ENCODE measurements around the gene KCP. TPM values are rescaled to one million over a fixed set of nuclear protein-coding genes. Genes with fewer than 3 reads are reported as not detected.

KCP gene
- total RNA-seq, 2 experiments from 2014 or later: 1.4 to 2.3 TPM

DNA sequence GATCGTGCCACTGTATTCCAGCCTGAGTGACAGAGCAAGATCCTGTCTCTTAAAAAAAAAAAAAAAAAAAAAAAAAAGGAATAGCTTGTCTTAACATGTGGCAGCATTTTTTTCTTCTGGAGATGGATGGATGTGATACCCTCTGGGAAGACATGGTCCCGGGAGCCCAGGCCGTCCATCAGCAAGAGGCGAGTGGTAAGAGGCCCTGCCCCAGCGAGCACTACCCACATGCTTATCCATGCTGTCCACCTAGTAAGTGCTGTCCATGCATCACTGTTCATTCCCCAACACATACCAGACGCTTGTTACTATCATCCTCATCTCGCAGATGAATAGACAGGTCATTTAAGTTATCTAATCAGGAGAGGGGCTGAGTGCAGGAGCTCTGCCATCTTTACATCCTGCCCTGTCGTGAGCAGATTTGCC, 35.0 kb downstream of the KCP start:
- no peaks in the 10 kb centered on the region for H3K9me2 ChIP-seq (ENCODE audit: insufficient read depth, low read length)
- no peak overlapping the region for H3K4me2 ChIP-seq (ENCODE audit: low read length)
- DNase-seq (ENCODE audit: low spot score): no peak
- TF ChIP-seq, protein P1, sequence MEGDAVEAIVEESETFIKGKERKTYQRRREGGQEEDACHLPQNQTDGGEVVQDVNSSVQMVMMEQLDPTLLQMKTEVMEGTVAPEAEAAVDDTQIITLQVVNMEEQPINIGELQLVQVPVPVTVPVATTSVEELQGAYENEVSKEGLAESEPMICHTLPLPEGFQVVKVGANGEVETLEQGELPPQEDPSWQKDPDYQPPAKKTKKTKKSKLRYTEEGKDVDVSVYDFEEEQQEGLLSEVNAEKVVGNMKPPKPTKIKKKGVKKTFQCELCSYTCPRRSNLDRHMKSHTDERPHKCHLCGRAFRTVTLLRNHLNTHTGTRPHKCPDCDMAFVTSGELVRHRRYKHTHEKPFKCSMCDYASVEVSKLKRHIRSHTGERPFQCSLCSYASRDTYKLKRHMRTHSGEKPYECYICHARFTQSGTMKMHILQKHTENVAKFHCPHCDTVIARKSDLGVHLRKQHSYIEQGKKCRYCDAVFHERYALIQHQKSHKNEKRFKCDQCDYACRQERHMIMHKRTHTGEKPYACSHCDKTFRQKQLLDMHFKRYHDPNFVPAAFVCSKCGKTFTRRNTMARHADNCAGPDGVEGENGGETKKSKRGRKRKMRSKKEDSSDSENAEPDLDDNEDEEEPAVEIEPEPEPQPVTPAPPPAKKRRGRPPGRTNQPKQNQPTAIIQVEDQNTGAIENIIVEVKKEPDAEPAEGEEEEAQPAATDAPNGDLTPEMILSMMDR (conservative IDR thresholded peaks at IDR 0.05; ENCODE audit: low read length): no peak
- no peak for TF ChIP-seq EZH2phosphoT487 (IDR thresholded peaks at IDR 0.05; ENCODE audit: borderline replicate concordance, low read depth, low read length)
- ChIA-PET CTCF (ENCODE audit: unreplicated experiment) (interaction anchor here (1.0 kb wide), 1 partner anchor 13 kb away, joined by 5 read pairs; the partner anchor contains the start of gene ATP6V1F), POLR2A (interaction anchor here (0.6 to 1.0 kb wide), 2 partner anchors 13 to 143 kb away, joined by 3 to 5 read pairs; partner anchors contain the start of gene ATP6V1F)
- H3K27ac ChIP-seq (ENCODE audit: low read depth, low read length, poor library complexity, severe bottlenecking): no peak overlapping the region
- intact Hi-C loops (cut with micrococcal nuclease; ENCODE audit: unreplicated experiment): no loop called here
- no peak overlapping the region for H2AFZ ChIP-seq (ENCODE audit: low read length)
- H3K9me3 ChIP-seq (ENCODE audit: low read length): no peaks in the 10 kb centered on the region
- H4K20me1 ChIP-seq (ENCODE audit: insufficient read depth, low read length): no peaks in the 10 kb centered on the region
- H3K79me2 ChIP-seq (ENCODE audit: insufficient read depth, low read depth, low read length): no peaks in the 10 kb centered on the region
- no peaks in the 10 kb centered on the region for H3K36me3 ChIP-seq (ENCODE audit: insufficient read depth, low read length)
- BruUV-seq (replicated peaks): no TSS peak
- H3K4me1 ChIP-seq (ENCODE audit: insufficient read depth, low read length, poor library complexity, severe bottlenecking): peaks cover 16% of the 10 kb centered on the region
- H3K4me3 ChIP-seq (ENCODE audit: low read depth, low read length, poor library complexity, severe bottlenecking): no peak overlapping the region

DNA sequence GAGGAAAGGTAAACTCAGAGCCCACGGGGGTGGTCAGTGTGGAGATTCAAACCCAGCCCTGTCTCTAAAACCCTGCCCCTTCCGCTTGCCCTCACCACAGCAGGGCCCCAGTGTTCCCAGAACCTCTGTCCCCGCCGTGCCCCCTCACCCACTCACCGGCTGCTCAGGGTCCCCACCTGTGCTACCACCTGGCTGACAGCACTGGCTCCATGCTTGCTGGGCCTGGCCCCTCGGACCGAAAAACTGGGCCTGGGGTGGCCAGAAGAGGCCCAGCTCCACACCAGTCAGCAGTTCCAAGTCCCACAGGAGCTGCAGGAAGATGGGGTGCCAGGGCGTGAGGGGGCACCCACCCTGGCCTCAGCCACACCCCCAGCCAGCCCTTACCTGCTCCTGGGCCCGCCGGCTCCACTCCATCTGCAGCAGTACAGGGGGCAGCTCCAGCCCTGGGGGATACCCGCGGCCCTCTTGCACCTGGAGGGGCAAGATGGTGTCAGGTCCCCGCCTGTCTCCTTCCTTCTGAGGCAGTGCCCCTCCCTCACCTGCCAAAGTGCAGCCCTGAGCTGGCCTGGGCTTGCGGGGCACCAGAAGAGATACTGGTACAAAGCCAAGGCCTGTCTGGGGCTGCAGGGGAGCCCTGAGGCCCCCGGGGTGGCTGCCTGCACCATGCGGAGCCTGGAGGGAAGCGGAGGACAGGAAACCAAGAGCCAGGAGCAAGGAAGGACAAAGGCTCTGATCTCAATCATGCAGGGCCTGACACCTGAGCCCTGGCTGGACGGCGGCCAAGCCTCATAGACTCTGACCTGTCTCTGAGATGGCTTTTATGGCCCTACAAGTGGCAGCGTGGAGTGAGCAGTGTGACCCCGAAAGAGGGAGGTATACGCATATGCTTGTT, 36.1 kb downstream of the KCP start:
- H3K27ac ChIP-seq (ENCODE audit: low read depth, low read length, poor library complexity, severe bottlenecking): no peak overlapping the region
- no peaks in the 10 kb centered on the region for H3K9me2 ChIP-seq (ENCODE audit: insufficient read depth, low read length)
- POLR2A ChIA-PET: interaction anchor here (0.6 kb wide), 2 partner anchors 438 to 1088 kb away, joined by 3 read pairs; no protein-coding TSS in a partner anchor
- H3K9me3 ChIP-seq (ENCODE audit: low read length): no peaks in the 10 kb centered on the region
- no TSS peak for BruUV-seq (replicated peaks)
- intact Hi-C loops (cut with micrococcal nuclease; ENCODE audit: unreplicated experiment): no loop called here
- CTCF ChIA-PET (ENCODE audit: unreplicated experiment): interaction anchor here (1.0 kb wide), 1 partner anchor 11 kb away, joined by 5 read pairs; the partner anchor contains the start of gene ATP6V1F
- TF ChIP-seq, protein P1 (conservative IDR thresholded peaks at IDR 0.05; ENCODE audit: low read length): no peak
- no peak for TF ChIP-seq EZH2phosphoT487 (IDR thresholded peaks at IDR 0.05; ENCODE audit: borderline replicate concordance, low read depth, low read length)
- no peak overlapping the region for H3K4me3 ChIP-seq (ENCODE audit: low read depth, low read length, poor library complexity, severe bottlenecking)
- H4K20me1 ChIP-seq (ENCODE audit: insufficient read depth, low read length): no peaks in the 10 kb centered on the region
- H3K79me2 ChIP-seq (ENCODE audit: insufficient read depth, low read depth, low read length): no peaks in the 10 kb centered on the region
- DNase-seq (ENCODE audit: low spot score): no peak
- H3K36me3 ChIP-seq (ENCODE audit: insufficient read depth, low read length): no peaks in the 10 kb centered on the region
- H3K4me1 ChIP-seq (ENCODE audit: insufficient read depth, low read length, poor library complexity, severe bottlenecking): peaks cover 28% of the 10 kb centered on the region
- H3K4me2 ChIP-seq (ENCODE audit: low read length): no peak overlapping the region
- H2AFZ ChIP-seq (ENCODE audit: low read length): no peak overlapping the region

DNA sequence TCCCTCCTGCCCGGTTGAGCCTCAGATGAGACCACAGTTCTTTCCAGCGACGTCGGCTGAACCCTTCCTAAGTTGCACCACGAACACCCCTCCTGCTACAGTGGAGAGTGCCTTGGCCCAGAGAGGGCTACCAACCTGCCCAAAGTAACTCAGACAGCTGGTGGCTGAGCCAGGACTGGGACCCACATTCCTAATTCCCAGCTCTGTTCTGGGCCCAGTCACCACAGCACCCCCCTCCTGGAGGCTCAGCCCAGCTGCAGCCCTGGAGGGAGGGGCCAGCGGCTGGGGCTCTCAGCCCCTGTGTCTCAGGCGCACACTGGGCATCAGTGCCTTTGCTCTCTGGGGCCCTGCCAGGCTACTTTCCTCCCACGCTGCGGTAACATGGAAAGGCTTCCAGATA, 37.3 kb downstream of the KCP start:
- Histone ChIP-seq H3K4me2 (ENCODE audit: low read length) (no peak overlapping the region), H3K79me2 (ENCODE audit: insufficient read depth, low read depth, low read length) (no peaks in the 10 kb centered on the region), H3K4me3 (ENCODE audit: low read depth, low read length, poor library complexity, severe bottlenecking) (no peak overlapping the region), H3K9me2 (ENCODE audit: insufficient read depth, low read length) (no peaks in the 10 kb centered on the region), H3K27ac (ENCODE audit: low read depth, low read length, poor library complexity, severe bottlenecking) (no peak overlapping the region), H3K36me3 (ENCODE audit: insufficient read depth, low read length) (no peaks in the 10 kb centered on the region), H3K9me3 (ENCODE audit: low read length) (no peaks in the 10 kb centered on the region), H3K4me1 (ENCODE audit: insufficient read depth, low read length, poor library complexity, severe bottlenecking) (peaks cover 35% of the 10 kb centered on the region), H4K20me1 (ENCODE audit: insufficient read depth, low read length) (no peaks in the 10 kb centered on the region), H2AFZ (ENCODE audit: low read length) (no peak overlapping the region)
- ChIA-PET CTCF (ENCODE audit: unreplicated experiment) (no interaction called here), POLR2A (interaction anchor here (2.3 kb wide), 1 partner anchor 11 kb away, joined by 9 read pairs; the partner anchor contains the start of gene ATP6V1F)
- DNase-seq (ENCODE audit: low spot score): no peak
- intact Hi-C loops (cut with micrococcal nuclease; ENCODE audit: unreplicated experiment): no loop called here
- TF ChIP-seq, protein P1 (conservative IDR thresholded peaks at IDR 0.05; ENCODE audit: low read length): no peak
- no peak for TF ChIP-seq EZH2phosphoT487 (IDR thresholded peaks at IDR 0.05; ENCODE audit: borderline replicate concordance, low read depth, low read length)
- BruUV-seq (replicated peaks): no TSS peak
